HG02840 (cell line): Measurements from ENCODE around the gene FCHO2.

Experiments
- ATAC-seq: cut with Tn5 transposase; IDR thresholded peaks from one replicate; pipeline ENCODE4 v1.9.1; 2021; ENCODE audit warnings: mild to moderate bottlenecking, moderate library complexity, moderate number of reproducible peaks; ENCODE audit not compliant: unreplicated experiment, low FRiP score

Gene FCHO2

DNA sequence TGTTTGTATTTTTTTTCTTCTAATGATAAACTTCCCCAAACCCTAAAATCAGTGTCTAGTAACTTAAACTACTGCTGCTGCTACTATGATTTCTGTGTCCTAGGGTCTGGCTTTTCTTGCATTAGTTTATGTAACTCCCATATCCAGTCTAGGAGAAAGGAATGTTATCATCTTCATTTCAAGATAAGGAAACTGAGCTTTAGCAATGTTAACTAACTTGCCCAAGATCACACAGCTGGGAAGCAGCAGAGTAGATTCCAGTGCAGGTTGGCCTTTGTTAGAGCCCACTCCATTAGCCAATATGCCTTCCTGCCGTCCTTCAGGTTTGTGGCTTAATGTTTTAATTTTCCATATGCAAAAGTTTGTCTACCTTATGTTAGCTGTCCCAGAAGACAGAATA lies 175.0 kb downstream of the FCHO2 start:
- no peak for ATAC-seq

DNA sequence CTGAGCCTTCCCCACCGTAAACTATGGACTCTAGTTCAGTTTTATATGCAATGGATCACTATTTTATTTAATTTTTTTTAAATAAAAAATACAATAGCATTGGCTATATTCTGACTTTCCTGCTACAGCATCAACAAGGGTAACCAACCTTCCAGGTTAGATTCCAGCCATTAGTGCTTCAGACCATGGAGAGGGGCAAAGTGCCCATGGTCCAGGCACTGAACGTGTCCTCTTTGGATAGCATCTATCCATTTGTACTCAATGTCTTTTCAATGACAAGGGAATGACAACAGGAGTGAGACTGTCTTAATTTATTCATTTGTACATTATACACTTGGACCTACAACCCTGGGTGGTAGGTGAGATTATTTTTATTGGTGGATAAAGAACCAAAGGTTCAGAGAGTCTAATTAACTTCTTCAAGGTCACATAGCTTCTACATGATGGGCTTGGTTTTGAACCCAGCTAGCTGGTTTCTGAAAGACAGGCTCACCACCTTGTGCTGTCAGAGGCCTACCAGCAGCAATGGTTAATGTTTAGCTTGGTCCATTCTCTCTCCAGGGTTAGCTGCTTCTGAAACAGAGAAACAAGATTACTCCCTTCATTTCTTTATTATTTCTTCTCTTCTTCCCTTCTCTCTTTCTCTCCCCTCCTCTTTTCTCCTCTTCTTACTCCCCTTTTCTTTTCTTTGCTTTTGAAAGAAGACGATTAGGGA lies 176.0 kb downstream of the FCHO2 start:
- no peak for ATAC-seq

DNA sequence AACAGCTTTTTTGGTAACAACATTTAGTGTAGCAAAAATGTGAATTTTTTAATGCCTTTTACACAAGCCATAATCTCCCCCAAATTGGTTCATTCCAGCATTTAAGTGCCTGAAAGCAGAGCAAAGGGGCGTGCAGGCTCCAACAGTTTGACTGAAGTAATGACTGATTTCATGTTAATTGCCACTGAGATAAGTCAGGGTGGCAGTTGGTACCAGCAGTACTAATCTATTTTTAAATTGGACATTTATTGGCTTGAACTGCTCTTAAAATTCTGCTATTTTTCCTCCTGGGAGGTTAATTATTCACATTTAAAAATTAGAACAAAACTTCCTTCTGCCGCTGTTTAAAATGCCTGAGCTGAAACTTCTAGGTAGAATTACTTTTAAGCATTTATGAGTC lies 176.9 kb downstream of the FCHO2 start:
- no peak for ATAC-seq

DNA sequence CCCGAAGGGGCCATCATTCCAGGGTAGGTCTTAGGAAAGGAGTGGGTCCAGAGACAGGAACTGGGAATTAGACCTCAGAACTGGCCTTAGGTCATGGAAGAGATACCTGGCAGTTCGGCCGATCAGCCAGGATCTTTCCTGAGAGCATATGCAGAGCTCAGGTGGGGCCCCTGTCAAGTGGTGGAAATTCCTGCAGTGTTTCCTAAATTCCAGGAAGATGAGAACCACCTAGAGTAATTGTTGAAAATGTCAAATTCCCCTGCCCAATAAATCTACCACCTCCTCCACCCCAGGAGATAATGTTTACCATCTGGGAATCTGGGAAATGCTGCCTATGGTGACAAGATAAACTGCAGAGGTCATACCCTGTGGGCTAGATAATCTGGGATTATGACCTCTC lies 179.2 kb downstream of the FCHO2 start:
- no peak for ATAC-seq

DNA sequence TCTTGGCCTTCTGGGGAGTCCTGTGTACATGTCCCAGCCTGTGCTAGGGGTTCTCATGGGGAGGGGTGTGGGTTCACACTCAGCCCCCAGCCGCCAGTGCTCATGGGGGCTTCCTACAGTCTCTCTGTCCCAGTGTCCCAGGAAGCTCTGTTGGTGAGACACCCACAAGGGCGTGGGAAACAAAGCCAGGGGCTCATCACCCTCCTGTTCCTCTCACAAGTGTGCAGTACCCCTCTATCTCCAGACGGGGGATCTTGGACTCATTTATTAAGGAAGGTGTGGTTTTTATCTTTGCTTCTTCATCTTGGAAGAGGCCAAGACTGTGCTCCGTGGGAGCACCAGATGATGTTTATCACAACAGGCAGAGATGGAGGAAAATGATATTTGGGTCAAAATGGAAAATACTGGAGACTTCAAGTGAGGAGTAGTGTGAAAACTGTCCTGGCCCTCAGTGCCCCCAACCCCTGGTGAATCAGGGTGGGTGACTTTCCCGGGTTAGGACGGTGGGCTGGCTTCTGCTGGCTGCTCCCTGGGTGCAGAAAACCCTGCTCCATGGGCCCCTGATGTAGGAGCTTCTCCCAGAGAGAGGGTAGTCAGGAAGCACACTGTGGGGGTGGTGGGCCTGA lies 179.7 kb downstream of the FCHO2 start:
- no peak for ATAC-seq

DNA sequence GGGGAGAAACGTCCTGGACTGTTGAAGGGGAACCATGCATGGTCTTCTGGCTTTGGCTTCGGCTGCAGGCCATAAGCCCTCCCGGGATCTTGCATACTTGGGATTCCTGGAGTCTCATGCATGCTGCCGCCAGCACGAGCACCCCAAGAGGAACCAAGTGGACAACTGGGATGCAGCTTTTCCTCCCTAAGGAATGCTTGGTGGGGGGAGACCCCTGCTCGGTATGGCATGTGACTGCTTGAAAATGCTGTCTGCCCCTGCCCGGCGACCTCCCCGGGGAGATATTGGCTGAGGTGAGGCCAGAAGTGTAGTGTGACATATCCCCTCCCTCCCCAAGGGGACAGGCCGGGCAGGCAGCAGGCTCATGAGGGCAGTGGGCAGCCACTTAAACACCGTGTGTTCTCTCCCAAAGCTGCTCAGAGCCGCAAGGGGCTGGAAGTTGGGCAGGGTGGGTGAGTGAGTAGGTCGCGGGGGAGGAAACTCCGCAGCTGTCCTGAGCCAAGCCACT lies 180.3 kb downstream of the FCHO2 start:
- no peak for ATAC-seq

DNA sequence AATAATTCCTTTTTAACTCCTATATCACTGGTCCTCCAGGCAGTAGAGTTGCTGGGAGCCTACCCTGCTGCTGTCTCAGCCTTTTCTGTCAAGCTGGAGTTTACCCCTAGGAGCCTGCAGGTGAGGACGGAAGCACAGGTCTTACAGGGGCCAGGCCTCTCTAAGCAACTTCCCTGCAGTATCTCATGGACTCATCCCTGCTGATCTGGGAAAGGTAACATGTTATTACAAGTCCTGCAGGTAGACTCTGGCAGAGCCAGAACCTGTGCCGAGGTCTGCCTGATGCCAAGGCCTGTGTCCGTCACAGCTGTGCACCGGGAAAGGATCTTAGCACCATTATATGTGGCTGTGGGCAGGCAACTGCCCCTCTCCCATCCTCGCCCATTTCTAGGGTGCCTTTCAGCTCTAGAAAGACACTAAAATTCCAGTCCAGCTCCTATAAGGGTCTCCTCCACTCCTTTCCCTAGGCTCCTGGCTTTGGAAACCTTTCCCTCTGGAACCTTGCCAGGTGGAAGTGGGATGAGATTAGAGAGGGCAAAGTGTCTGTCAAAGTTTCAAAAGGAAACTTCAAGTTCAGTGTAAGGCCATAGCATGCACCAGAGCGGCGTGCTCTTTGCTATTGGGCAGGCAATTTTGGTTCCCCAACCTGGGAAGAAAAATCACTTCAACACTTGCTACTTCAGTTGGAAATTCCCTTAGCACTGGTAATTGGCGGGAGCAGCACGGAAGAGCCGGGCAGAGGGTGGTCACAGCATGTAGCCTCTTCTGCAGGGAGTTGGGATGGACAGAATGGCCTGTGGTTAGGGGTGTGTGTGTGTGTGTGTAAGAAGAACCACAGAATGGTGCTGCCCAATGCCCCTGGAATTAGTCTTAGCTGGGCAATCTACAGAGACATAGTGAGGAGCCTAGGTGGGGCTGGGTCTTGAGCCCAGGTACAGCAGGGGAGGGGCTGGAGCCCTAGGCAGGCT lies 182.0 kb downstream of the FCHO2 start:
- ATAC-seq, result no peak

DNA sequence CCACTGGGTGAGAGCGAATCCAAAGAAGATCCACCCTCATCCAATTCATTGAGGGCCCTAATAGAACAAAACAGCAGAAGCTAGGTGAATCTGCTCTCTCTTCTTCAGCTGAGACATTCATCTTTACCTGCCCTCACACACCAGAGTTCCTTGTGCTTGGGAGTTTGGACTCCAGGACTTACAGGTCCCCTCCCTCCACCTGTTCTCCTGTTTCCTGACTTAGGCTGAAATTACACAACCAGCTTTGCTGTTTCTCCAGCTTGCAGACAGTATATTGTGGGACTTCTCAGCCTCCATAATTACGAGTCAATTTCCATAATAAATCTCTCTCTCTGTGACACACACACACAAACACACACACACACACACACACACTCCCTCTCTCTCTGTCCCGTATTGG lies 183.6 kb downstream of the FCHO2 start:
- no peak for ATAC-seq
